NCI-H2227 treated with DMSO at 0.1 percent for 48 hours (cell line): ENCODE data around the gene TBC1D8.
A peak's percentile ranks its signal among the peaks of the same experiment; 100 is the strongest.

Source experiments
- DNase-seq: peaks from one replicate; lab custom pipeline; 2025; lab: John Stamatoyannopoulos, UW

The TBC1D8 gene

DNA sequence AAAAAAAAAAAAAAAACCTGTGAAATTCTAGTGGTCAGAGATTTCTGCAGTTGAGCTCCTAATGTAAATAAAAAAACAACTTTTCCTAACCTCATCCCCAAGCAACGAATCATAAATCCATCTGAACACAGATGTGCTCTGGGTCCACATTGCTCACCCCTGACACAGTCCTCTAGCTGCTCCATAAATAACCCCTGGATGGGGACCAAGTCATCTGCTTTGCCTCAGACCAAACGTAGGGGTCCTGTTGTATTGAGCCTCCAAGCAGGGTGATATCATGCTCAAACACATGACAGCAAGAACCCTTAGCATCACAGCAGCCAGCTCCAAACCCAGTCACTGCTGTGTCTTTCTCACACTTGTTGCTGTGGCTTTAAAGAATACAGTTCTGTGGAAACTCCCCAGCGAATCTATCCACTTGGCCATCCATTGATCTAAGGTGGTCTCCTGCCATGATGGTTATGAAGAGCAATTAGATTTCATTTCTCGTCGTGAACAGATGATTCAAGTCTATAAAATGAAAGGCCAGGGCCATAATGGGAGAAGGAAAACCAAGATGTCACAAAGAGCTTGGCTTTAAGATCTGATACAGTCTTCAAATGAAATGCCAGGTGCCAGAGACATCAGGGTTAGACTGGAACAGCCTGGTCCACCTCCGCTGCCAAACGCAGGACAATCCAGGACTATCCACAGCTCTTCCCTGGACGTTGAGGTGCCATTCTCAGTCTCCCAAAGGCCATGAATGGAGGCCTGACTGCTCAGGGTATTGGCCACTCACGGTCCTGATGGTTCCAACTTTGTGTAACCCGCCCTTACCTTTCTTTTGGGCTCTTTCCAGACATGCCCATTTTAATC is 39.0 kb downstream of the TBC1D8 start:
- DNase-seq = no peak

DNA sequence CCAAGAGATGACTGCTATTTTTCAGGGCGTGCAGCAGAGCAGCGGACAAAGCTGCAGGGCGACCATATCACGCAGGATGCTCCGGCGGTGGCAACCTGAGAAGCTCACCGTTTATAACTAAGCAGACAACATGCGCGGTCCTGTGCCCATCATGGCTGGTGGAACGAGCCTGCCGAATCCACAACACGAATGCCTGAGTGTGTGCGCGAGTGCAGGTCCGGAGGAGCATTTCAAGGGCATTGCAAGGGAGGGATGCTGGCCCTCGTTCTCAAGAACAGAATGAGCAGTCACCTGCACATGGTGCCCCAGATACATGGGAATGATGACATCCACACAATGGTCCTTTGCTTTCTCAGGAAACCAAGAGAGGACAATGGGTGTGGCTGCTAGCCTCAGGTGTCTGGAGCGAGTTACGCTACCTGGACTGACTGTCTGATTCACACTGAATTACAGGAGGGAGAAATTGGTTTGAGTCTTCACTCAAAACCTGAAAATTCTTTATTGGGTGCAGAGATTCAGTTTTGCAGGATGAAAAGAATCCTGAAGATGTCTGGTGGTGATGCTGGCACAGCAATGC is 39.8 kb downstream of the TBC1D8 start:
- no peak for DNase-seq

DNA sequence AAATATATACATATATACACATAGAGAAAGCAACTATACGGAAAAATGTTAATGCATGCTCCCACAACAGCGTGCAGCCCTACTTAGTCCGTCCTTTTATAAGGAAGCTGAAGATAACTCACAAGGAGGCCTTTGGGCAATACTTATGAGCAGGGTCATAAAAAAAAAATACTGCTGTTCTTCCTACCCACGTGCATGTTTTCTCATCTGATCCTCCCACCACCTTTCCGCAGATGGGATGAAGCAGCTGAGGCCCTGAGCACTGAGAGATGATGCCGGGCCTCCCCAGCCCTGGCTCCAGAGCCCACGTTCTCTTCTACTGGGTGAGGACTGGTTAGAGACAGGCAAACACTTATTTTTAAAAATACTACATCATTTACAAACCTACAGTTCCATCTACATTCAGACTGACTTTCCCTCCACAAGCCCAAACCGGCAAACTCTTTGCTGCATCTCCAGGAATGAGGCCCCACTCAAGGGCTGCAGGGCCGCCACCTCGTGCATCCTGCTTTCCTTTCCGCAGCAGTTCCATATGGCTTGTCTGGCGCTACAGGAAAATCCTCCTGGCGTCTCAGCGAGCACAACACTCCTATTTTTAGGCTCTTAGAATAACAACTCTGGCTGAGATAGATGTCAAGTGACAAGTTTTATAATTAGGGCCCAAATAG is 41.6 kb downstream of the TBC1D8 start:
- DNase-seq = peak; percentile 7

DNA sequence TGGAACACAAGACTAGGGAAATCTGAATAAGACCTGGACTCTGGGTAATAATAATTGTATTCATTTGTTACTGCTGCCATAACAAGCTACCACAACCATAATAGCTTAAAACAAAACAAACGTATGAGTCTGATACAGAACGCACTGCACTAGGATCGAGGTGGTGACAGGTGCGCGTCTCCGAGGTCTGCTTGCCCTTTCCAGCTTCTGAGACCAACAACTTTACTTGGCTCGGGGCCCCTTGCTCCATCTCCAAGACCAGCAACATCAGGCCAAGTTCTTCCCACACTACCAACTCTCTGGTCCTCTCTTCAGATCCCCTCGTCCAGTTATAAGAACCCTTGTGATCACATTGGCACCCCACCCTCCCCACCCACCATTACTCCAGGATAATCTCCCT is 42.8 kb downstream of the TBC1D8 start:
- no peak for DNase-seq

DNA sequence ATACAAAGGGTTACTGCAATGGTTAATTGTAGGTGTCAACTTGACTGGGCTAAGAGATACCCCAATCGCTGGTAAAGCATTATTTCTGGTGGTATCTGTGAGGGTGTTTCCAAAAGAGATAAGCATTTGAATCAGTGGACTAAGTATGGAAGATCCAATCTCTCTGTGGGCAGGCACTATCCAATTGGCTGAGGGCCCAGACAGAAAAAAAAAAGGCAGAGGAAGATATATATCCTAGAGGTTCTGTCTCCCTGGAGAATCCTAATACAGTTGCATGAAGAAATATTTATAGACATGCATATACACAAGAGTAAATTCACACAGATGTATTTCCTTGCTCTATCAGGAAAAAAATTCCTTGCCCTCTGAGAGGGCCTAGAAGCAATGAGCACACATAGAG is 43.9 kb downstream of the TBC1D8 start:
- no peak for DNase-seq

DNA sequence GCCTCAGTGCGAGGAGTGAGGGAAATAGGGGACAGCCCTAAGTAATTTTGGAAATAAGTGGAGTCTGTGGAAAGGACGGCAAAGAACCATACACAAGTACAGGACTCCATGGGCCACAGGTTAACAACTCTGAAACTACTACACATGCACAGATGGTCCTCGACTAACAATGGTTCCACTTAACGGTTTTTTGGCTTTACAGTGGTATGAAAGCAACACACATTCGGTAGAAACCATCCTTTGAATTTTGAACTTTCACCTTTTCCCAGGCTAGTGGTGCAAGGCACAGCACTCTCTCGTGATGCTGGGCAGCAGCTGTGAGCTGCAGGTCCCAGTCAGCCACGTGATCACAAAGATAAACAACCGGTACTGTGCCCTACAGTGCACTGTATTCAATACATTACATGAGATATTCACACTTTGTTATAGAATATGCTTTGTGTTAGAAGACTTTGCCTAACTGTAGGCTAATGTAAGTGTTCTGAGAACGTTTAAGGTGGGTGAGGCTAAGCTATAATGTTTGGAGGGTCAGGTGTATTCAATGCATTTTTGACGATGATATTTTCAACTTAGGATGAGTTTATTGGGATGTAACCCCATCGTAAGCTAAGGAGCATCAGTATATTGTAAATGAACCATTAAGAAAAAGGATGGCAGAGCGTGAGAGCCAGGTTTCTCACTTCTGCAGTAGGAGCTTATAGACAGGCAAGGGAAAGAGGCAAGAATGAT is 44.6 kb downstream of the TBC1D8 start:
- no peak for DNase-seq

DNA sequence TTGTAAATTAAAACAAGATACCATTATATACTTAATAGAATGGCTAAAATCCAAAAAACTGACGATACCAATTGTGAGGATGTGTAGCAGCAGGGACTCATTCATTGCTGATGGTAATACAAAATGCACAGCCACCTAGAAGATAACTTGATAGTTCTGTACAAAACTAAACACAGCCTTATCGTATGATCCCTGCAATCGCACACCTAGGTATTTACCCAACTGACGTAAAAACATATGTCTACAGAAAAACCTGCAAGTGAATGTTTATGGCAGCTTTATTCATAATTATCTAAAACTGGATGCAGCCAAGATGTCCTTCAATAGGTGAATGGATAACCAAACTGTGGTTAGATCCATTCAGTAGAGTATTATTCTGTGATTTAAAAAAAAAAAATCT is 45.5 kb downstream of the TBC1D8 start:
- DNase-seq = no peak

DNA sequence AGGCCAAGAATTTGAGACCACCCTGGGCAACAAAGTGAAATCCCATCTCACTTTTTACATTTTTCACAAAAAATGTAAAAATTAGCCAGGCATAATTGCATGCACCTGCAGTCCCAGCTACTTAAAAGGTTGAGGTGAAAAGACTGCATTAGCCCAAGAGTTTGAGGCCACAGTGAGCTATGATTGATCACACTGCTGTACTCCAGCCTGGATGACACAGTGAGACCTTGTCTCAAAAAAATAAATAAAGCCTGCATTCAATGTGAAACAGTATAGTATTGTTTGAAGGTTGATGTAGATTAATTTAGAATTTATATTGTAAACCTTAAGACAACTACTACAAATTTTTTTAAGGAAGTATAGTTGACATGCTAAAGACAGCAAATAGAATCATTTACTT is 53.5 kb downstream of the TBC1D8 start:
- DNase-seq = no peak

DNA sequence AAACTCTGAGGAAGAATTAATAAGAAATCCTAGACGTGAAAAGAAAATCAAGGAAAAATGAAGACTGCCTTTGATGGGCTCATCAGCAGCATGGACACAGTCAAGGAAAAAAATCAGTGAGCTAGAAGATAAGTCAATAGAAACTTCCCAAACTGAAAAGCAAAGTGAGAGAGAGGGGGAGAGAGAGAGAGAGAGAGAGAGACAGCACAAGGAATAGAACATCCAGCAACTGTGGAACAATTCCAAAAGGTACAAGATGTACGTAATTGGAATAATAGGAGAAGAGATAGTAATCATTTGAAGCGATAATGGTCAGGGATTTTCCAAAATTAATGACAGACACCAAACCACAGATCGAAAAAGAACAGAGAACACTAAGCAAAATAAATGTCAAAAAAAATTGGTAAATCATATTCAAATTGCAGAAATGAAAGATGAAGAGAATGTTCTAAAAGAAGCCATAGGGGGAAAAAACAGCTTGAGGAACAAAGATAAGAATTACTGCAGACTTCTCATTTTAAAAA is 54.5 kb downstream of the TBC1D8 start:
- no peak for DNase-seq

DNA sequence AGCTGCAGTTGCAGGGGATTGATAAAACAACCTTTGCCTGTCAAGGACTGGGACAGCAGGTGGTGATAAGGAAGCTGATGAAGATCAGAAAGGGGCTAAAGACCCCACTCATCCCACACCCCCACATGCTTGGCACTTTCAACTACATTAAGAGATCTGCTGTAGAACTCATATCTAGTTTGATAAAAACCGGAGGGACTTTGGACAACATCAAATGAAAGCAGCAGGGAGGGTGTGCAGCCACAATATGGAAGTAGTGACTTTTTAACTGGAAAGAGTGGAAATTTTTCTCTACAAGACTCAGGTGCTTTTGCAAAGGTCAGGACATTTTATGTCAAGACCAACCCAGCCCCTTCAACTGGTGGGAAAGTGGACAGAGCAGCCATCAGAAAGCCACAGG is 56.8 kb downstream of the TBC1D8 start:
- DNase-seq = no peak

DNA sequence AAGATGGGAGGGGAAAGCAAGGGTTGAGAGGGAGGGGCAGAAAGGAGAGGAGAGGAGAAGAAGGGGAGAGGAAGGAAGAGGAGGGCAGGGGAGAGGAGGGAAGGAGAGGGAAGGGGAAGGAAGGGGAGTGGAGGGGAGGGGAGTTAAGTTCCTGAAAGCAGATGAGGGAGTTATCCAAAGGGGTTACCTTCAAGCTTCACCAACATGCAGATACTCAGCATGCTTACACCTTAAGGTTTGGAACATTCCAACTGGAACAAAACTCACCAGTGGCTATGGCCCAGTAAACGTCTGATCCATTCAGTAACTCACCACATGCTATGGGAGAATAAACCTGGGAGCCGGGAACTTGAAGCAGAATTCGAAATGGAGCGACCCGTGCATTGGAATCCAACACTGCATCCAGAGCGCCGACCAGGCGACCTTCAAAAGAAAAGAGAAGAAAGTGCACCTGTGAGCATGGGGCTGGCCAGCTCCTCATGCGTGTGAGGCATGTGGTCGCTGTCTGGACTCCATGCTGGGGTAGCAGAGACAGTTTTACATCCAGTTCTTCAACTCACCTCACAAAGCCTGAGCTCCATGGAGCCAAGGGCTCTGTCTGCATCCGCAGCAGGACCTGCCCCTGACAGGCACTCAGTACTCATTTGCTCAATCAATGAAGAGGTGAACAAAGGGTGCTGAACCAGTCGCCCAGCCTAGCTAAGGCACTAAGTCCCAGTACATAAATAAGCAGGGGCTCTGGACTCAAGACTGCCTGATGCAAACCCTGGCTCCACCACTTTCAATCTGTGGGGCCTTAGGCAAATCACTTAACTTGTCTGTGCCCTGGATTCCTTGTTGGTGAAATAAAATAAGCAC is 61.0 kb downstream of the TBC1D8 start:
- no peak for DNase-seq

DNA sequence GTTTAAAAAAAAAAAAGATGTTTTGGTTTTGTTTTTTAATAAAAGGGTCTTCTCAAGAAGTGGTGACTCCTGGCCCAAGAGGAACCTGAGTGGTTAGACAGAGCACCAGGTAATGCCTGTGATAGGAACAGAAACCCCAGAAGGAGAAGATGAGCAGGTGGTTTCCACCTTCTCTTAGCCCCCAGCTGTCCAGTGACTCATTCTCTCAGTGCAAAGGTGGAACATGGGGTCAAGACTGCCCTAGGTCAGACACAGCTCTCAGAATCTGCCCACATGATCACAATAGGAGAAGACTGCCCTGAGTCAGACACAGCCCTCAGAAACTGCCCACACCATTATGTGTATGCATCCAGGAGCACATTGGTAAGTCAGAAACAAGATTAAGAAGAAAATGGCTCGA is 61.8 kb downstream of the TBC1D8 start:
- no peak for DNase-seq

DNA sequence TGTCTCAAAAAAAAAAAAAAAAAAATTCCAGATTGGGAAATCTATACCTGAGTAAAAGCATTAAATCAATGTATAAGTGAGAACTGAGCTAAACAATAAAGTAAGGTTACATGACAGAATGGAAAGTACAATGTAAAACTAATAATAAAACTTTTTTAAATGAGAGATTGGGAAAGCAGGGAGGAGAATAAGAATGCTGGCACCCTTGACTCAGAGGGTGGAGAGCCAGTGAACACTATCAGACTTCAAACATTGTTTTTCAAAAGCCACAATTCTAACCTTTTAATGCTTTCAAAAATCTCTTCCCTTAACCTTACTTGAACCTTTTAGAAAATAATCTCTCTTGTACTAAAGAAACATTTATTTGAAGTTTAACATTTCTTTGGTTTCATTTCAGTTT is 63.5 kb downstream of the TBC1D8 start:
- no peak for DNase-seq

DNA sequence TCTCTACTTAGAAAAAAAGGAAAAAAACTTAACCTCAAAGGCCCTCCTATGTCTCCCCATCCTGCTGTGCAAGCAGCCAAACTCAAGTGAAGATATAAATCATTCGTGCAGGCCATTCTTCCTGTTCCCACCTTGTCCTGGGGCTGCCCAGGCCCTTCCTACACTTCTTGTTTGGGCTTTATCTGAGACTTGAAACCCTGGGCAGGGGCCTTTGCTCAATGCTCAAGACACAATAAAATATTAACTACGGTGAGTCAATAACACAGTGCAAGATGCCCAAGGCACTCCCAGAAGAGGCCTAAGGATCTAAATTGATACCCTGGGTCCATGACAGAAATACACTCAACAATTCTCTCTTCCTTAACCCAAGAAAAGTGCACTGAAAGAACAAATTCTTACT is 67.6 kb downstream of the TBC1D8 start:
- no peak for DNase-seq

DNA sequence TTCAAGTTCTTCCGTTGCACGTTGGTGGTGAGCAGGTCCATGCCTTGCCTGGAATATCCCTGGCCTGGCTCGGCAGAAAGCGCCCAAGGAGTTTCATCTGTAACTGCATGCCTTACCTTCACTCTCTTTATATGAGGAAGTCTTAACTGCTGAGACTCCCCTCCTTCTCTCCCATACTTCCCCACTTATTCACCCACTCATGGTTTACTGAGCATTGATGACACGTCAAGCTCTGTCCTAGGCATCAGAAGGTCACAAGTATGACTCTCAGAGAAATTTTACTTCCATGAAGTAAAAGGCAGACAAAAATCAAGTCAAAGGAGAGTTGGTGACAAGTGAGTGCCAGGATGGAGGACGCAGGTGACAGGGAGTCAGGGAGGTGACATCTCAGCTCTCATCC is 68.2 kb downstream of the TBC1D8 start:
- no peak for DNase-seq

DNA sequence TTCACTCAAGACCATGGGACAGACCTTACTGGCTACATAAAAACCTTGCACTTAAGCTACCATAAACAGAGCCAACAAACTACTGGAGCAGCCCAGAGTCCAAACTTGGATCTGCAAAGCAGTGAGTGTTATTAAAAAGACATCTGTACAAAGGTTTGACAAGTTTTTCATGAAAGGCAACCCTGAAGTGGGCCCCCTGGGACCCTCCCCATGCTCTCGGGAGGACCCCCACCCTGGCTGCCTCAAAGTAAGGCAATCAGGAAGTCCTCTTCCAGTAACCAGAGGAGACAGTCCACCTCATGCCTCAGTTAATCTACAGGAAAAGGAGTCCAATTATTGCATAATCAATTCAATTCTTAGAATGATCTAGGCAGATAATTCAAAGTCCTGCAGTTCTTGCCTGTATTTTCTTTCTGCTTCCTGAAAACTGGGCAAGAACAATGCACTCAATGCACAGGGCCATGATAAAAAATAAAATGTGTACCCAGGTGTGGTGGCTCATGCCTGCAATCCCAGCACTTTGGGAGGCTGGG is 69.7 kb downstream of the TBC1D8 start:
- DNase-seq = no peak

DNA sequence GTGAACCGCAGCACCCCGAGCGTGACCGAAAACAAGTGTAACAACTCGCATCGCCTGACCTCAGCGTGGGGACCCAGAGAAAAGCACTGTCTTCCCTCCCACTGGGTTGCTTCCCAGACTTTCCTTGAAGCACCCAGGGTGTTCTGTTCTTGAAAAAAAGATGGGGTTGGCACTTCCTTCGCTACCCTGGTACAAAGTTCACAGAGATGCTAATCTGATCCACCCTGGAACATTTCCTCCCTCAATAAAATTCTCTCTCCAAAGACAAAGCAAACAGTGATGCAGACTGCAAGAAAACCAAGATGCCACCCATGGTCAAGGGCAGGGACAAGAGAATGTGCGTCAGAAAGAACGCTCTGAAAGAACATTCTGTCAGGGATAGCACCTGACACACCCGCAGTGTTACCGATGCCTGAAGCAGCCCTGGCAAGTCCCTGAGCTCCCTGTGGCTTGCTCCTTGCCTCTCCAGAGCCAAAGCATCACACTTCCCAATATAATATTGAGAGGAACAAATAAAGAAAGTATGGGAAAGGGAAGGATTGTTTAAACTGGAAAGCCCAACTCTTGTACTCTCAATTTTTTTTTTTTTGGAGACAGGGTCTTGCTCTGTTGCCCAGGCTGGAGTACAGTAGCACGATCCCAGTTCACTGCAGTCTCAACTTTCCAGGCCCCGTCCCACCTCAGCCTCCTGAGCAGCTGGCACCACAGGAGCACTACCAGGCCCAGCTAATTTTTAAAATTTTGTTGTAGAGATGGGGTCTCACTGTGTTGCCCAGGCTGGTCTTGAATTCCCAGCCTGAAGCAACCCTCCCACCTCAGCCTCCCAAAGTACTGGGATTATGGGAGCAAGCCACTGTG is 70.7 kb downstream of the TBC1D8 start:
- no peak for DNase-seq

DNA sequence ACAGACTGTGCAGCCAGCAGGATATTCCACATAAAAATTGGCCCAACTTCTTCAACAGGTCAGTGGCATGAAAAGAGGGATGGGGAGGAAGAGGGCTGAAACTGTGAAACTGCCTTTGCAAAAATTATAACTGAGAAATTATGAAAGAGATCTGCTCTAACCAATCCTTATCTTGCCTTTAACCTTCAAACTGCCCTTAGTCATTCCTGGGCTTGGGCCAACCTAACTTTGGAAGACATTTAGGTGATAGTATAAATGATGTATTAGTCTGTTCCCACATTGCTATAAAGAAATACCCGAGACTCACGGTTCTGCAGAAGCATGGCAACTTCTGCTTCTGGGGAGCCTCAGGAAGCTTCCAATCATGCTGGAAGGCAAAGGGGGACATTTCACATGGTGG is 74.6 kb downstream of the TBC1D8 start:
- DNase-seq = no peak

DNA sequence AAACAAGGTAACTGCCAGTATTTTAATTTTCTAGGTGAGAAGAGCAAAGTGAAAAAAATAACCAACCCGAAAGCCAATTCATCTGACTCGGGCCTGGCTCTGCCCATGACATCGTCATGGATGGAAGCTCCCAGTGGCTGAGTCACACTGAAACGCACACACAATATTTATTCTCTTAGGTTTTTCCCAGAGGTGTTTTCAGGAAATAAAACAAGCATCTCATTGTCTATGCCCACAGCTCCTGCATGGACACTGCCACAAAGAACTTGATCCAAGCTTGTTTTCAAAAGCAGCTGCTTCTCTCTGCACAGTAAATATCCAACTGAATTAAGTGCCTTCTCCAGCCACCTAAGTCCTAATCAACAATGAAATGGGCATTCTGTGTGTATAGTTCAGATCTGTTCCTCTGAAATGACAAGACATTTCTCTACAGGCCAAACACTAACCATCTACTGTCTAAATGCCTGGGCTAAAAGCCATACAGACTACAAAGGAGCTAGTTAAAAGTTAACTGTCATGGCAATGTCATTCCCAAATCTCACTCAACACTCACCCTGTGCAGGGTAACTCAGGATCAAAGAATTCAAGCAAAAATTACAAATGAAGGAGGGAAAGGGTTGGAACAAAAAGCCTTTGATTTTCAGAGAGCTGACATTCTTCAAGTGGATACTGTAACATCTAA is 86.2 kb downstream of the TBC1D8 start:
- no peak for DNase-seq

DNA sequence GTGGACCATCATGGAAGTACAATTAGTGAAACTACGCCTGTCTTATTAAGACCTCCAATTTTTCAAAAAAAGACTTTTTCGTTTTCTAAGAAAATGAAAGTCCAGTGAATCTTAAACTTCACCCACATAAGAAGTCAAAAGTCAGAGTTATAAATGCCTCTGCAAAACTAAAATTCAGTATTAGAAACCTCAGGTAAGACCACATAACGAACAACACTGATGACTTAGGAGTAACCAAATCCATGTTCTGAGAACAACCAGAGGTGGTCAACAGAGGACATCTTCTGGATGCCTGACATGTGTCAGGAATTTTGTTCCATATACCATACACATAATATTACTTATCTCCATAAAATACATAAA is 86.7 kb downstream of the TBC1D8 start:
- no peak for DNase-seq
